Fibroblast of villous mesenchyme (primary cell): ENCODE measurements around the gene JAGN1. TPM values are rescaled to one million over a fixed set of nuclear protein-coding genes. Genes with fewer than 3 reads are reported as not detected.
"Not testable (repeated sequence)": the region's sequence is repeated elsewhere in the genome, so short reads cannot be mapped to it uniquely, and the experiment has no call there.

Source experiments
- DNase-seq: peaks from one replicate; pipeline ENCODE4 v3.0.0-alpha.2; 2010; ENCODE audit warnings: low read depth
- H3K4me3 ChIP-seq: 2 replicates; pipeline ENCODE4 v1.5.1; 2011; ENCODE audit warnings: low read depth, mild to moderate bottlenecking, low read length
- CTCF ChIP-seq: IDR thresholded peaks from 2 replicates; pipeline ENCODE4 v1.5.1; 2012; ENCODE audit warnings: low read depth, mild to moderate bottlenecking, low read length; ENCODE audit not compliant: insufficient read depth
- total RNA-seq: library from RNA; depleted of rRNA; stranded (reverse); fragments of >200 nt; gene quantifications from 2 replicates; pipeline ENCODE4 v1.2.3, GENCODE V29; 2012

JAGN1 gene
- total RNA-seq, 1 donor: 24.2 TPM

- TF ChIP-seq CTCF: no peak
- DNase-seq: no peak
- H3K4me3 ChIP-seq: no peak overlapping the region
Measured at GRCh38 chr3:9863058-9863772, 27.2 kb upstream of the JAGN1 start.

- no peak for TF ChIP-seq CTCF
- DNase-seq: peak; percentile 96
- no peak overlapping the region for H3K4me3 ChIP-seq
Measured at GRCh38 chr3:9864200-9864927, 26.0 kb upstream of the JAGN1 start.

- not testable (repeated sequence) for H3K4me3 ChIP-seq
- peak; percentile 24 for DNase-seq
Measured at GRCh38 chr3:9865125-9865637, 25.2 kb upstream of the JAGN1 start.

- TF ChIP-seq CTCF: no peak
- DNase-seq: peak; percentile 66
- H3K4me3 ChIP-seq: no peak overlapping the region
Measured at GRCh38 chr3:9866639-9867038, 23.8 kb upstream of the JAGN1 start.

GRCh38 chr3:9867106-9867505 is 23.3 kb upstream of the JAGN1 start:
- H3K4me3 ChIP-seq: no peak overlapping the region
- no peak for DNase-seq
- no peak for TF ChIP-seq CTCF

GRCh38 chr3:9869955-9870354 is 20.5 kb upstream of the JAGN1 start:
- no peak for DNase-seq
- TF ChIP-seq CTCF: no peak

GRCh38 chr3:9870978-9871377 is 19.4 kb upstream of the JAGN1 start:
- no peak for TF ChIP-seq CTCF
- no peak overlapping the region for H3K4me3 ChIP-seq
- peak; percentile 77 for DNase-seq

More at GRCh38 chr3:9869955-9870354, 20.5 kb upstream of the JAGN1 start:
- H3K4me3 ChIP-seq: no peak overlapping the region

GRCh38 chr3:9872067-9872466 is 18.3 kb upstream of the JAGN1 start:
- H3K4me3 ChIP-seq, DNase-seq: not testable (repeated sequence)
